ENCODE results near the gene ZNF396. TPM values are rescaled to one million over a fixed set of nuclear protein-coding genes. Genes with fewer than 3 reads are reported as not detected.
A peak's percentile ranks its signal among the peaks of the same experiment; 100 is the strongest.

The ZNF396 gene
- polyA plus RNA-seq, 1 experiment: 1.1 TPM

DNA sequence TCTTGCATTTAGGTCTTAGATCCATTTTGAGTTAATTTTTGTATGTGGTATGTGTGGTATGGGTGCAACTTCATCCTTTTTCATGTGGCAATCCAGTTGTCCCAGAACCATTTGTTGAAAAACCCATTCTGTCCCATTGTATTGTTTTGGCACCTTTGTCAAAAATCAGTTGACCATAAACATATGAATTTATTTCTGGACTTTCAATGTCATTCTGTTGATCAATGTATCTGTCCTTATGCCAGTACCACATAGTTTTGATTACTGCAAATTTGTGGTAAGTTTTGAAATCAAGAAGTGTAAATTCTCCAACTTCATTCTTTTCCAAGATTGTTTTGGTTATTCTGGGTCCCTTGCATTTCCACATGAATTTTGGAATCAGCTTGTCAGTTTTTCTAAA is 16.6 kb upstream of the ZNF396 start:
- Histone ChIP-seq H3K9me3 (ENCODE audit: control insufficient read depth, insufficient read depth, low read length) (no peaks in the 10 kb centered on the region), H3K27ac (ENCODE audit: low read depth, low read length) (no peak overlapping the region), H3K27me3 (ENCODE audit: control insufficient read depth, insufficient read depth, low read length) (no peaks in the 10 kb centered on the region), H3K4me3 (ENCODE audit: low read depth, low read length) (no peak overlapping the region)
- CTCF ChIA-PET: interaction anchor here (0.6 kb wide), 1 partner anchor 19 kb away, joined by 3 read pairs; no protein-coding TSS in a partner anchor
- DNase-seq (ENCODE audit: low read depth, low spot score): no peak
- TF ChIP-seq, protein P1, sequence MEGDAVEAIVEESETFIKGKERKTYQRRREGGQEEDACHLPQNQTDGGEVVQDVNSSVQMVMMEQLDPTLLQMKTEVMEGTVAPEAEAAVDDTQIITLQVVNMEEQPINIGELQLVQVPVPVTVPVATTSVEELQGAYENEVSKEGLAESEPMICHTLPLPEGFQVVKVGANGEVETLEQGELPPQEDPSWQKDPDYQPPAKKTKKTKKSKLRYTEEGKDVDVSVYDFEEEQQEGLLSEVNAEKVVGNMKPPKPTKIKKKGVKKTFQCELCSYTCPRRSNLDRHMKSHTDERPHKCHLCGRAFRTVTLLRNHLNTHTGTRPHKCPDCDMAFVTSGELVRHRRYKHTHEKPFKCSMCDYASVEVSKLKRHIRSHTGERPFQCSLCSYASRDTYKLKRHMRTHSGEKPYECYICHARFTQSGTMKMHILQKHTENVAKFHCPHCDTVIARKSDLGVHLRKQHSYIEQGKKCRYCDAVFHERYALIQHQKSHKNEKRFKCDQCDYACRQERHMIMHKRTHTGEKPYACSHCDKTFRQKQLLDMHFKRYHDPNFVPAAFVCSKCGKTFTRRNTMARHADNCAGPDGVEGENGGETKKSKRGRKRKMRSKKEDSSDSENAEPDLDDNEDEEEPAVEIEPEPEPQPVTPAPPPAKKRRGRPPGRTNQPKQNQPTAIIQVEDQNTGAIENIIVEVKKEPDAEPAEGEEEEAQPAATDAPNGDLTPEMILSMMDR (IDR thresholded peaks at IDR 0.05; ENCODE audit: low read depth, low read length): no peak
- POLR2A ChIA-PET: no interaction called here

DNA sequence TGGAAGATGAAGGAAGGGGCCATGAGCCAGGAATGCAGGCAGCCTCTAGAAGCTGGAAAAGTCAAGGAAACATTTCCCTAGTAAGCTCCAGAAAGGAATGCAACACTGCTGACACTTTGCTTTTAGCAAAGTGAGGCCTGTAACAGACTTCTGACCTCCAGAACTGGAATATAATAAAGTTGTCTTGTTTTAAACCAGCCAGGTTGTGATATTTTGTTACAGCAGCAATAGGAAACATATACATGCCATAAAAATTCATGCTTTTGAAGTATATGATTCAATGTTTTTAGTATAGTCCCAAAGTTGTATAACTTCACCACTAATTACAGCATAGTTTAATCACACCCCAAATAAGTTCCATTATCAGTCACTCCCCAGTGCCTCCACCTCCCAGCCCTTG is 15.2 kb upstream of the ZNF396 start:
- POLR2A ChIA-PET: no interaction called here
- Histone ChIP-seq H3K27ac (ENCODE audit: low read depth, low read length) (no peak overlapping the region), H3K4me3 (ENCODE audit: low read depth, low read length) (no peak overlapping the region), H3K9me3 (ENCODE audit: control insufficient read depth, insufficient read depth, low read length) (no peaks in the 10 kb centered on the region), H3K27me3 (ENCODE audit: control insufficient read depth, insufficient read depth, low read length) (no peaks in the 10 kb centered on the region)
- TF ChIP-seq, protein P1 (IDR thresholded peaks at IDR 0.05; ENCODE audit: low read depth, low read length): no peak
- no peak for DNase-seq (ENCODE audit: low read depth, low spot score)
- CTCF ChIA-PET: no interaction called here

DNA sequence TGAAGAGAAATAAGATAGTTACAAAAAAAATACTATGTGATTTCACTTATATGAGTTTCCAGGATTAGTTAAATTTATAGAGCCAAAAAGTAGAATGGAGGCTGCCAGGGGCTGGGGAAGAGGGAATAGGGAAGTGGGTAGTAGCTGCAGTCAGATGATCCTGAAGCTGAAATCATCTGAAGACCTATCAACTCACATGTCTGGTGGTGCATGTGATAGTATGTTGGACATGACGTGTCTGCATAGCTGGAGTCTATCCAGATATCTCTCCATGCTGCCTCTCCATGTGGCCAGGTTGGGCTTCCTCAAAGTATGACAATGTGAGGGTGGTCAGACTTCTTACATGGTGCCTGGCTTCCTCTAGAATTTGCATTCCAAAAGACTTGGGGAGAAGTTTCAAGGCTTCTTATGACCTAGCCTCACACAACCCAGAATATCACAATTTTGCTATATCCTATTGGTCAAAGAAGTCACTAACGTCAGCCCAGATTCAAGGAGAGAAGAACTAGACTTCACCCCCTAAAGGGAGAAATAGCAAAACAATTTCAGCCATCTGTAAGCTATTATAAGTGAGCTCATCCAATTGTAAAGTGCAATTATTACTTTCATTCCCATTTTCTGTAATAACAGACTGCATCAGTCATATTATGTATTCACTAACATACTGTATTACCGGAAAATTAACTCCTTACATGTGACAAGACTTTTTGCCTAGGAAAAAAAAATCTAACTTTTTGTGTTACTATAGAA is 14.0 kb upstream of the ZNF396 start:
- CTCF ChIA-PET: no interaction called here
- Histone ChIP-seq H3K9me3 (ENCODE audit: control insufficient read depth, insufficient read depth, low read length) (no peaks in the 10 kb centered on the region), H3K27ac (ENCODE audit: low read depth, low read length) (no peak overlapping the region), H3K4me3 (ENCODE audit: low read depth, low read length) (no peak overlapping the region), H3K27me3 (ENCODE audit: control insufficient read depth, insufficient read depth, low read length) (no peaks in the 10 kb centered on the region)
- TF ChIP-seq, protein P1 (IDR thresholded peaks at IDR 0.05; ENCODE audit: low read depth, low read length): no peak
- POLR2A ChIA-PET: no interaction called here
- DNase-seq (ENCODE audit: low read depth, low spot score): no peak

DNA sequence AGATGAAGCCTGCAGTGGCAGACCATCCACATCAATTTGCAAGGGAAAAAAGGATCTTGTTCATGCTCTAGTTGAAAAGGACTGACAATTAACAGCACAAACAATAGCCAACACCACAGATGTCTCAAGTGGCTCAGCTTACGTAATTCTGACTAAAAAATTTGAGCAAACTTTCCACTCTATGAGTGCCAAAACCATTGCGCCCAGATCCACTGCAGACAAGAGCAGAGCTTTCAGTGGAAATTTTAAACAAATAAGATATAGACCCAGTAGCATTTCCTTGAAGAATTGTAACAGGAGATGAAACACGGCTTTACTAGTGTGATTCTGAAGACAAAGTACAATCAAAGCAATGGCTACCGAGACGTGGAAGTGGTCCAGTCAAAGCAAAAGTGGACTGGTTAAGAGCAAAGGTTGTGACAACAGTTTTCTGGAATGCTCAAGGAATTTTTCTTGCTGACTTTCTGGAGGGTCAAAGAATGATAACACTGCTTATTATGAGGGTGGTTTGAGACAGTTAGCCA is 12.0 kb upstream of the ZNF396 start:
- CTCF ChIA-PET: interaction anchor here (0.8 to 3.5 kb wide), 2 partner anchors 10 to 562 kb away, joined by 3 to 41 read pairs; no protein-coding TSS in a partner anchor
- Histone ChIP-seq H3K4me3 (ENCODE audit: low read depth, low read length) (no peak overlapping the region), H3K27me3 (ENCODE audit: control insufficient read depth, insufficient read depth, low read length) (no peaks in the 10 kb centered on the region), H3K27ac (ENCODE audit: low read depth, low read length) (no peak overlapping the region), H3K9me3 (ENCODE audit: control insufficient read depth, insufficient read depth, low read length) (no peaks in the 10 kb centered on the region)
- no peak for DNase-seq (ENCODE audit: low read depth, low spot score)
- POLR2A ChIA-PET: no interaction called here
- TF ChIP-seq, protein P1 (IDR thresholded peaks at IDR 0.05; ENCODE audit: low read depth, low read length): no peak

DNA sequence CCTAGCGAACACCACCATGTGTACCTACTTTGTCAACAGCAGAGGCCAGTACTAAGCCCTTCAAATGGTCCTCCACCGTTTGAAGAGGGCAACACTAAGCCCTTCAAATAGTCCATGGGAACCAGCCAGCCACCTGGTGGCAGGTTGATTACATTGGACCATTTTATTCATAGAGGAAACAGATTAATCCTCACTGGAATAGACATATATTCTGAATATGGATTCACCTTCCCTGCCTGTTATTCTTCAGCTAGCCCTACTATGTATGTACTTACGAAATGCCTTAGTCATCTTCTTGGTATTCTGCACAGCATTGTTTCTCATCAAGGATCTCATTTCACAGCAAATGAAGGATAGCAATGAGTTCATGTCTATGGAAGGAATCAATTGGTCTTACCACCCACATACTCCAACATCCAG is 10.0 kb upstream of the ZNF396 start:
- Histone ChIP-seq H3K27me3 (ENCODE audit: control insufficient read depth, insufficient read depth, low read length) (no peaks in the 10 kb centered on the region), H3K27ac (ENCODE audit: low read depth, low read length) (no peak overlapping the region), H3K9me3 (ENCODE audit: control insufficient read depth, insufficient read depth, low read length) (no peaks in the 10 kb centered on the region), H3K4me3 (ENCODE audit: low read depth, low read length) (no peak overlapping the region)
- ChIA-PET CTCF (interaction anchor here (0.5 to 3.5 kb wide), 24 partner anchors 8 to 897 kb away, joined by 3 to 41 read pairs (median 4); no protein-coding TSS in a partner anchor), POLR2A (no interaction called here)
- TF ChIP-seq, protein P1 (IDR thresholded peaks at IDR 0.05; ENCODE audit: low read depth, low read length): peak; percentile 31
- DNase-seq (ENCODE audit: low read depth, low spot score): no peak
